Activated T-cell treated with anti-CD3 and anti-CD28 coated beads, Interleukin-2, amount 50 U/mL, for 72 hours (primary cell): Measurements from ENCODE around the gene KIF19. TPM values are rescaled to one million over a fixed set of nuclear protein-coding genes. Genes with fewer than 3 reads are reported as not detected.

ENCODE experiments used
- ATAC-seq, 2 donors: fragments of 150-1000 bp; cut with Tn5 transposase; replicated peaks in 1 of 2; 2 replicates each; pipeline ENCODE4 v1.10.0; 2021; ENCODE audit warnings: moderate library complexity in 2 of 2, mild to moderate bottlenecking in 1 of 2
- DNase-seq, 2 donors: peaks; one replicate each; pipeline ENCODE4 v3.0.0; 2021 to 2022; ENCODE audit warnings: mixed read lengths in 1 of 2
- H3K27ac Mint-ChIP-seq: one replicate; pipeline ENCODE4 v1.8.0; 2022; ENCODE audit warnings: mild to moderate bottlenecking, moderate library complexity, mixed read lengths
- H3K27me3 Mint-ChIP-seq: one replicate; pipeline ENCODE4 v1.8.0; 2022; ENCODE audit warnings: low read depth, mixed read lengths
- H3K36me3 Mint-ChIP-seq, 2 donors: one replicate each; pipeline ENCODE4 v1.8.0; 2022; ENCODE audit warnings: mixed read lengths in 2 of 2, mild to moderate bottlenecking in 1 of 2; ENCODE audit not compliant: insufficient read depth in 2 of 2
- H3K4me1 Mint-ChIP-seq: one replicate; pipeline ENCODE4 v1.8.0; 2022; ENCODE audit warnings: low read depth, mixed read lengths
- H3K4me3 Mint-ChIP-seq, 2 donors: one replicate each; pipeline ENCODE4 v1.8.0; 2022; ENCODE audit warnings: mild to moderate bottlenecking in 2 of 2, mixed read lengths in 2 of 2, moderate library complexity in 2 of 2
- H3K9me3 Mint-ChIP-seq, 2 donors: one replicate each; pipeline ENCODE4 v1.8.0; 2022; ENCODE audit warnings: mixed read lengths in 2 of 2
- total RNA-seq, 2 donors: library from RNA; stranded (reverse); gene quantifications; one replicate each; pipeline ENCODE4 v1.2.3, GENCODE V29; 2022

Gene KIF19
- total RNA-seq, 2 donors from 2014 or later, result 0.25 TPM; not detected in 1

GRCh38 chr17:74380959-74381808, 55.2 kb downstream of the KIF19 start:
- Mint-ChIP-seq H3K27ac (no peak overlapping the region), H3K4me3 (no peak overlapping the region), H3K4me1 (no peaks in the 10 kb centered on the region), H3K27me3 (no peaks in the 10 kb centered on the region), H3K36me3 (no peaks in the 10 kb centered on the region), H3K9me3 (no peaks in the 10 kb centered on the region)
- ATAC-seq (no peak), DNase-seq (no peak)

GRCh38 chr17:74383141-74383540, 57.1 kb downstream of the KIF19 start:
- Mint-ChIP-seq H3K27me3 (no peaks in the 10 kb centered on the region), H3K36me3 (no peaks in the 10 kb centered on the region), H3K27ac (no peak overlapping the region), H3K9me3 (no peaks in the 10 kb centered on the region), H3K4me1 (no peaks in the 10 kb centered on the region), H3K4me3 (no peak overlapping the region)
- ATAC-seq (no peak), DNase-seq (no peak)

GRCh38 chr17:74385201-74385600, 59.2 kb downstream of the KIF19 start:
- Mint-ChIP-seq H3K27me3 (peaks cover 4% of the 10 kb centered on the region), H3K36me3 (no peaks in the 10 kb centered on the region), H3K9me3 (no peaks in the 10 kb centered on the region), H3K4me3 (no peak overlapping the region), H3K4me1 (no peaks in the 10 kb centered on the region), H3K27ac (no peak overlapping the region)
- DNase-seq, result no peak
- ATAC-seq, result no peak

- no peaks in the 10 kb centered on the region for H3K4me1 Mint-ChIP-seq
- no peaks in the 10 kb centered on the region for H3K9me3 Mint-ChIP-seq
- no peak overlapping the region for H3K27ac Mint-ChIP-seq
- H3K27me3 Mint-ChIP-seq, result peaks cover 6% of the 10 kb centered on the region
- no peak for ATAC-seq
- H3K4me3 Mint-ChIP-seq, result no peak overlapping the region
- no peak for DNase-seq
- no peaks in the 10 kb centered on the region for H3K36me3 Mint-ChIP-seq
These were observed 60.4 kb downstream of the KIF19 start for GRCh38 chr17:74386386-74386785.

GRCh38 chr17:74387365-74388218, 61.6 kb downstream of the KIF19 start:
- no peak overlapping the region for H3K4me3 Mint-ChIP-seq
- H3K36me3 Mint-ChIP-seq, result no peaks in the 10 kb centered on the region
- peaks cover 6% of the 10 kb centered on the region for H3K27me3 Mint-ChIP-seq
- H3K27ac Mint-ChIP-seq, result no peak overlapping the region
- ATAC-seq (no peak), DNase-seq (no peak)
- no peaks in the 10 kb centered on the region for H3K9me3 Mint-ChIP-seq
- no peaks in the 10 kb centered on the region for H3K4me1 Mint-ChIP-seq

- no peaks in the 10 kb centered on the region for H3K36me3 Mint-ChIP-seq
- H3K4me1 Mint-ChIP-seq, result no peaks in the 10 kb centered on the region
- H3K4me3 Mint-ChIP-seq, result no peak overlapping the region
- DNase-seq (no peak), ATAC-seq (no peak)
- no peak overlapping the region for H3K27ac Mint-ChIP-seq
- H3K27me3 Mint-ChIP-seq, result peaks cover 6% of the 10 kb centered on the region
- H3K9me3 Mint-ChIP-seq, result no peaks in the 10 kb centered on the region
These were observed 63.2 kb downstream of the KIF19 start for GRCh38 chr17:74389084-74389753.

GRCh38 chr17:74389937-74390679, 64.1 kb downstream of the KIF19 start:
- DNase-seq, result no peak

GRCh38 chr17:74390680-74391653, 64.9 kb downstream of the KIF19 start:
- DNase-seq, result no peak
- no peak overlapping the region for H3K4me3 Mint-ChIP-seq
- H3K36me3 Mint-ChIP-seq, result no peaks in the 10 kb centered on the region
- no peak for ATAC-seq
- no peaks in the 10 kb centered on the region for H3K4me1 Mint-ChIP-seq
- H3K27ac Mint-ChIP-seq, result no peak overlapping the region
- peaks cover 6% of the 10 kb centered on the region for H3K27me3 Mint-ChIP-seq
- H3K9me3 Mint-ChIP-seq, result no peaks in the 10 kb centered on the region

More at GRCh38 chr17:74389937-74390679, 64.1 kb downstream of the KIF19 start:
- H3K4me1 Mint-ChIP-seq, result no peaks in the 10 kb centered on the region
- H3K9me3 Mint-ChIP-seq, result no peaks in the 10 kb centered on the region
- H3K27ac Mint-ChIP-seq, result peak overlapping the region; percentile 78
- H3K27me3 Mint-ChIP-seq, result peaks cover 6% of the 10 kb centered on the region
- H3K36me3 Mint-ChIP-seq, result no peaks in the 10 kb centered on the region
- no peak overlapping the region for H3K4me3 Mint-ChIP-seq
- no peak for ATAC-seq

- Mint-ChIP-seq H3K4me1 (no peaks in the 10 kb centered on the region), H3K36me3 (no peaks in the 10 kb centered on the region), H3K27me3 (peaks cover 6% of the 10 kb centered on the region), H3K4me3 (no peak overlapping the region), H3K9me3 (no peaks in the 10 kb centered on the region), H3K27ac (no peak overlapping the region)
- DNase-seq (no peak), ATAC-seq (no peak)
These were observed 65.7 kb downstream of the KIF19 start for GRCh38 chr17:74391771-74392170.

- H3K27ac Mint-ChIP-seq, result no peak overlapping the region
- ATAC-seq, result no peak
- no peak overlapping the region for H3K4me3 Mint-ChIP-seq
- no peaks in the 10 kb centered on the region for H3K4me1 Mint-ChIP-seq
- no peak for DNase-seq
- peaks cover 6% of the 10 kb centered on the region for H3K27me3 Mint-ChIP-seq
- no peaks in the 10 kb centered on the region for H3K9me3 Mint-ChIP-seq
- no peaks in the 10 kb centered on the region for H3K36me3 Mint-ChIP-seq
These were observed 66.8 kb downstream of the KIF19 start for GRCh38 chr17:74392848-74393247.

- Mint-ChIP-seq H3K27ac (no peak overlapping the region), H3K9me3 (no peaks in the 10 kb centered on the region), H3K4me1 (no peaks in the 10 kb centered on the region), H3K27me3 (peaks cover 6% of the 10 kb centered on the region), H3K4me3 (no peak overlapping the region), H3K36me3 (no peaks in the 10 kb centered on the region)
- ATAC-seq, result no peak
- DNase-seq, result no peak
These were observed 67.4 kb downstream of the KIF19 start for GRCh38 chr17:74393346-74393942.
